ENCODE data around the gene RAB14.

DNA sequence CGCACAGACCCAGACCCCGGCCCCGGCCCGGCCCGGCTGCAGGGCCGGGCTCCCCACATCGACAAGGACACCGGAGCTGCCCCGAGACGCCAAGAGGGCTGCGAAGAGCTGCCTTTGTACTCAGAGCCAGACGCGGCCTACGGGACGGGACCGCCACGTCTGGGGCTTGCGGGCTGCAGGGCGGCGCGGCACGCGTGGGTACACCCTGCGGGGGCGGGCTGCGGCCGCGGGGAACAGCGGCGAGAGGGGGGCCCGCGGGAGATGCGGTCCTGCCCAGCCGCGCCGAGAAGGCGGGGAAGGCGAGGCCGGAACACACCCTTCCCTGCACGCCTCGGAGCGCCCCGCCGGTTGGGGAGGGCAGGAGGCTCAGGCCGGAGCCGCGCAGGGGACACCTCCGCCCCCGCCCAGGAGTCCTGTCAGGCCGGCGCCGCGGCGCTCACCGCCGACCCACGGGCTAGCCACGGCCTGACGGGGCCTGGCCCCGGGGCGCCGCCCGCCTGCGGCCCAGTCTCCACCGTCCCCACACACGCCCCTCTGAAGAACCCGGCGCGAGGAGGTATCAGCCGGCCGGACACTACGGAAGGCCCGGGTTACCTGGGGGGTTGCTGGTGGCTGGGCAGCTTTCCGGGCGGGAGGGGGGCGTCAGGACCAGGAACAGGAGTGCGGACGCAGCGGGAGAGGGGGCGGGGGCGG is 478 bp downstream of the RAB14 start:
- TF ChIP-seq, protein P1, sequence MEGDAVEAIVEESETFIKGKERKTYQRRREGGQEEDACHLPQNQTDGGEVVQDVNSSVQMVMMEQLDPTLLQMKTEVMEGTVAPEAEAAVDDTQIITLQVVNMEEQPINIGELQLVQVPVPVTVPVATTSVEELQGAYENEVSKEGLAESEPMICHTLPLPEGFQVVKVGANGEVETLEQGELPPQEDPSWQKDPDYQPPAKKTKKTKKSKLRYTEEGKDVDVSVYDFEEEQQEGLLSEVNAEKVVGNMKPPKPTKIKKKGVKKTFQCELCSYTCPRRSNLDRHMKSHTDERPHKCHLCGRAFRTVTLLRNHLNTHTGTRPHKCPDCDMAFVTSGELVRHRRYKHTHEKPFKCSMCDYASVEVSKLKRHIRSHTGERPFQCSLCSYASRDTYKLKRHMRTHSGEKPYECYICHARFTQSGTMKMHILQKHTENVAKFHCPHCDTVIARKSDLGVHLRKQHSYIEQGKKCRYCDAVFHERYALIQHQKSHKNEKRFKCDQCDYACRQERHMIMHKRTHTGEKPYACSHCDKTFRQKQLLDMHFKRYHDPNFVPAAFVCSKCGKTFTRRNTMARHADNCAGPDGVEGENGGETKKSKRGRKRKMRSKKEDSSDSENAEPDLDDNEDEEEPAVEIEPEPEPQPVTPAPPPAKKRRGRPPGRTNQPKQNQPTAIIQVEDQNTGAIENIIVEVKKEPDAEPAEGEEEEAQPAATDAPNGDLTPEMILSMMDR (conservative IDR thresholded peaks at IDR 0.05; ENCODE audit: low read length): no peak
- no peak for TF ChIP-seq EZH2phosphoT487 (IDR thresholded peaks at IDR 0.05; ENCODE audit: borderline replicate concordance, low read depth, low read length)
